ENCODE measurements around the gene SYNE2.
A peak's percentile ranks its signal among the peaks of the same experiment; 100 is the strongest.

Gene SYNE2

DNA sequence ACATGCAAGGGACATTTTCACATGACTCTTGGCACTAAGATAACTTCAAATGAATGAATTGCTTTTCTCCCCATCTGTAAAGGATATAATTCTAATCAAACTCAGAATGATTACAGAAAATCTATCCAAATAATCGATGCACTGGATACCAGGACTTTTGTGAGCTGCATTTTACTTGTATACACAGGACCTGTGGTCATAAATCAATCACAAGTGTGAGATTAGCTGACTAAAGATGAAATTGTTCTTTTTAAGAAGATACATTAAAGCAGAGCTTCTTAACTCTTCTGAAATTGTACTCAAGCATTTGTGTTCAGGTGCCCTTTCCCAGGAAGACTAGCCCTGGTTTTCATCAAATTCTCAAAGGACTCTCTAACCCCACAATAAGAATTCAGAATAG lies 375.1 kb downstream of the SYNE2 start:
- DNase-seq, result no peak
- TF ChIP-seq, protein P1, sequence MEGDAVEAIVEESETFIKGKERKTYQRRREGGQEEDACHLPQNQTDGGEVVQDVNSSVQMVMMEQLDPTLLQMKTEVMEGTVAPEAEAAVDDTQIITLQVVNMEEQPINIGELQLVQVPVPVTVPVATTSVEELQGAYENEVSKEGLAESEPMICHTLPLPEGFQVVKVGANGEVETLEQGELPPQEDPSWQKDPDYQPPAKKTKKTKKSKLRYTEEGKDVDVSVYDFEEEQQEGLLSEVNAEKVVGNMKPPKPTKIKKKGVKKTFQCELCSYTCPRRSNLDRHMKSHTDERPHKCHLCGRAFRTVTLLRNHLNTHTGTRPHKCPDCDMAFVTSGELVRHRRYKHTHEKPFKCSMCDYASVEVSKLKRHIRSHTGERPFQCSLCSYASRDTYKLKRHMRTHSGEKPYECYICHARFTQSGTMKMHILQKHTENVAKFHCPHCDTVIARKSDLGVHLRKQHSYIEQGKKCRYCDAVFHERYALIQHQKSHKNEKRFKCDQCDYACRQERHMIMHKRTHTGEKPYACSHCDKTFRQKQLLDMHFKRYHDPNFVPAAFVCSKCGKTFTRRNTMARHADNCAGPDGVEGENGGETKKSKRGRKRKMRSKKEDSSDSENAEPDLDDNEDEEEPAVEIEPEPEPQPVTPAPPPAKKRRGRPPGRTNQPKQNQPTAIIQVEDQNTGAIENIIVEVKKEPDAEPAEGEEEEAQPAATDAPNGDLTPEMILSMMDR (IDR thresholded peaks at IDR 0.05; ENCODE audit: low read depth, low read length, missing control alignments), result no peak
- in situ Hi-C loops (cut with HindIII; ENCODE audit: low pct_ligation_motif_present, low sequenced_read_pairs), result no loop called here
- Histone ChIP-seq H3K27me3 (replicated peaks) (no peaks in the 10 kb centered on the region), H3K36me3 (replicated peaks) (no peaks in the 10 kb centered on the region), H3K27ac (no peak overlapping the region), H3K4me3 (ENCODE audit: low read depth, low read length) (no peak overlapping the region)

DNA sequence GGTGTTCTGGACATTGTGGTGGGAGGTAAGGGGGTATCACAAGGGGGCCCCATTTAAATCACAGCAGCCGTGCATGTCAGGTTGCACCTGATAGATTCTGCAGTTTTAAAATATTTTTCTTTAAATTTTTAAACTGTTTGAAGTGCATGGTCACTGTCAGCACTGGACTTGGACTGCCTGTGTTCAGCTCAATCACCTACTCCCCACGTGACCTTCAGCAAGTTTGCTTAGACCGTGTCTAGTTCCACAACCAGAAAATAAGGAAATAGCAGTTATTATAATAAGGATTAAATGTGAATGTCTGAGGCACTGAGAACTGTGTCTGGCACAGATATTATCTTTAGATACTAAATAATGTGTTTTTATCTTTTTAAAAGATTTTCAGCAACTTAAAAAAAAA lies 376.7 kb downstream of the SYNE2 start:
- DNase-seq, result no peak
- in situ Hi-C loops (cut with HindIII; ENCODE audit: low pct_ligation_motif_present, low sequenced_read_pairs), result no loop called here
- Histone ChIP-seq H3K27me3 (replicated peaks) (no peaks in the 10 kb centered on the region), H3K27ac (no peak overlapping the region), H3K36me3 (replicated peaks) (no peaks in the 10 kb centered on the region), H3K4me3 (ENCODE audit: low read depth, low read length) (no peak overlapping the region)
- TF ChIP-seq, protein P1 (IDR thresholded peaks at IDR 0.05; ENCODE audit: low read depth, low read length, missing control alignments), result no peak

DNA sequence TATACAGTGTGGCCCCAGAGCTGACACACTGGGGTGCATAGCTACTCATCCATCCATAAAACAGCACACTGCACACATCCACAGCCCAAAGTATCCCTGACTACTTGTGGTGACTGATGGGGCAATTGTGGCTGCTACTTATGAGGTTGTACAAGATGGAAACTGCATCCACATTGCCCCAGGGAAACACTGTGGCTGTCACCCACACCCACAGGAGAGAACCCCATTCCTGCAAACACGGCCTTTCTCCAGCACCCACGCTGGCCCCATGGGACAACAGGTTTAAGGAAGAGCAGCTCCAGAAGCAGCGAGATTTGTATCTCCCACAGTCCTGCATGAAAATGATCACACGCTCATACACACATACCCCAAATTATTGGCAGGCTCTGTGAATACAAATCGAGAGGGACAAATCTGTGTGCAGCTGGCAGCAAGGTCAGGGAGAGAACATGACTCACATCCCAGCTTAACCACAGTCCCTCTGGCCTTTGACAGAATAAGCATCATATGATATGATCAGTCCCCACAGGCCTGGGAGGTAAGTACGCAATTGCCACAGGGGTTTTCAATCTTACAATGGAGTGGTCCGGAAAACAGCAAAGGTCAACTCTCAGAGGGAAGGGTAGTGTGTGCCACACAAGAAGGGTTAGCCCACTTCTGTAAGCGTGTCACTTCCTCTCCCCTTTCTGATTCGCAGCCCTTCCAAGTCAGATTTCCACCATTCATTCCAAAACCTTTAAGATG lies 379.5 kb downstream of the SYNE2 start:
- Histone ChIP-seq H3K27ac (peak overlapping the region; percentile 63), H3K27me3 (replicated peaks) (no peaks in the 10 kb centered on the region), H3K36me3 (replicated peaks) (no peaks in the 10 kb centered on the region), H3K4me3 (ENCODE audit: low read depth, low read length) (no peak overlapping the region)
- in situ Hi-C loops (cut with HindIII; ENCODE audit: low pct_ligation_motif_present, low sequenced_read_pairs), result no loop called here
- TF ChIP-seq, protein P1 (IDR thresholded peaks at IDR 0.05; ENCODE audit: low read depth, low read length, missing control alignments), result no peak
- peak; percentile 92 for DNase-seq

DNA sequence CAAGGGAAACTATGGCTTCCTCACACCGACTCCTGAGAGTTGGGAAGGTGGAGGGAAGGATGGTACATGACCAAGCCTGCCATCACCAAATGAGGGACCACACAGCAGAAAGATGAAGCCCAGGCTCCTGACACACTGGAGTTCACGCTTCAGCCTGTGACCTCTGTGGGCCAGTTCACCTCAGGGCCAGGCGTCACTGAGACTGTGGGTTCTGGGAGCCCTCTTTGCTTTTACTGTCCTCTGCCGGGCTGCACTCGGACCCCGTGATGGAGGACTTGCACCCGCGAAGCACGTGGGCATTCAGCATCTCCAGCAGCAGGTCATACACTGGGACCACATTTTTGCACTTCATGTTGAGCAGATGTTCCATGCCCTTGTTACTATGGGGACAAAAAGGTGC lies 380.1 kb downstream of the SYNE2 start:
- H3K27ac ChIP-seq, result peak overlapping the region; percentile 63
- no peak overlapping the region for H3K4me3 ChIP-seq (ENCODE audit: low read depth, low read length)
- TF ChIP-seq, protein P1 (IDR thresholded peaks at IDR 0.05; ENCODE audit: low read depth, low read length, missing control alignments), result no peak
- no peak for DNase-seq
- H3K36me3 ChIP-seq (replicated peaks), result no peaks in the 10 kb centered on the region
- in situ Hi-C loops (cut with HindIII; ENCODE audit: low pct_ligation_motif_present, low sequenced_read_pairs), result no loop called here
- no peaks in the 10 kb centered on the region for H3K27me3 ChIP-seq (replicated peaks)

DNA sequence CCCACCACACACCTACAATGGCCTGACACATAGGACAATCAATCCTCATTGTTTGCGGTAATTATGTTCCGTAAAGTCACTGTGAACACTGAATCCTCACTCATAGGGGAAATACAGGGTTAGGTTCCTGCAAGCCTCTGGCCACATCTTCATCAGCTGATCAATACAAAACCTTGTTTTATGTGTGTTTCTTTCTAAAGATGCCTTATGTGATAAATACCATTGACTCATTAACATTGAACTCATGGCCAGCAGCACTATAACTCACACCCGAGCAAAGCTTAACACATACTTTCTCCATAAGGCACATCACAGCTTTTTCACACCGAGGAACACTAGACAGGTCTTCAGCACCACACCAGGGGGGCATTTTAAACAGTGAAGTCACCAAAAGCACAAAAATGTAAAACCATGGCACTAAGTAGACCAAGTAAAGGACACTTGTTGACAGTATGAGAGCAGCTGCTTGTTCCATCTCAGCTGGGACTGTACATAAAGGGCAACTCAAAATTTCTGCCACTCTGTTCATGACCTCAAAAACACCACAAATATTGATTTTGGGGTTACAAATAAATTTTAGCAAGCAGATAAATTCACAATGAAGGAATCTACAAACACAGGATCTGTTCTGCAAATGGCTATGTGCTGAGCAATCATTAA lies 380.9 kb downstream of the SYNE2 start:
- in situ Hi-C loops (cut with HindIII; ENCODE audit: low pct_ligation_motif_present, low sequenced_read_pairs), result no loop called here
- TF ChIP-seq, protein P1 (IDR thresholded peaks at IDR 0.05; ENCODE audit: low read depth, low read length, missing control alignments), result no peak
- no peak for DNase-seq
- Histone ChIP-seq H3K27me3 (replicated peaks) (no peaks in the 10 kb centered on the region), H3K27ac (no peak overlapping the region), H3K4me3 (ENCODE audit: low read depth, low read length) (no peak overlapping the region), H3K36me3 (replicated peaks) (no peaks in the 10 kb centered on the region)
